Stimulated activated CD8-positive, alpha-beta memory T cell treated with anti-CD3 and anti-CD28 coated beads, Interleukin-7, amount 100 ng/mL, for 48 hours (primary cell): ENCODE data around the gene RXYLT1.
"Not testable (repeated sequence)": the region's sequence is repeated elsewhere in the genome, so short reads cannot be mapped to it uniquely, and the experiment has no call there.

Experiments used
- DNase-seq, 2 donors: peaks; one replicate each; pipeline ENCODE4 v3.0.0-alpha.2; 2020; ENCODE audit warnings: low read depth in 1 of 2; ENCODE audit errors: extremely low read depth in 1 of 2

RXYLT1 gene

DNA sequence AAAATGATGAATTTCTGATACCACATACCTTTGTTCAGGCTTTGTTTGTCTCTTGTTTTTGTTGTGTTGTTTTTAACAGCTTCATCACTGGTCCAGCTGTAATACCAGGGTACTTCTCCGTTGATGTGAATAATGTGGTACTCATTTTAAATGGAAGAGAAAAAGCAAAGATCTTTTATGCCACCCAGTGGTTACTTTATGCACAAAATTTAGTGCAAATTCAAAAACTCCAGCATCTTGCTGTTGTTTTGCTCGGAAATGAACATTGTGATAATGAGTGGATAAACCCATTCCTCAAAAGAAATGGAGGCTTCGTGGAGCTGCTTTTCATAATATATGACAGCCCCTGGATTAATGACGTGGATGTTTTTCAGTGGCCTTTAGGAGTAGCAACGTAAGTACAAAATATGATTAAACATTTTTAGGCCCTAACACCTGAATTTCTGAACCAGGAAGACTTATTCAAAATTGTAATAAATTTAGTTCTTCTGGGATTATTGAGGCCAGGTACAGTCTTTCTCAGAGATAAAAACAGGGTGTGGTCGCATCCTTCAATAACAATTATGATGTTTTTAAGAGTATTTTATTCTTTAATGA lies 22.4 kb downstream of the RXYLT1 start:
- DNase-seq: no peak

DNA sequence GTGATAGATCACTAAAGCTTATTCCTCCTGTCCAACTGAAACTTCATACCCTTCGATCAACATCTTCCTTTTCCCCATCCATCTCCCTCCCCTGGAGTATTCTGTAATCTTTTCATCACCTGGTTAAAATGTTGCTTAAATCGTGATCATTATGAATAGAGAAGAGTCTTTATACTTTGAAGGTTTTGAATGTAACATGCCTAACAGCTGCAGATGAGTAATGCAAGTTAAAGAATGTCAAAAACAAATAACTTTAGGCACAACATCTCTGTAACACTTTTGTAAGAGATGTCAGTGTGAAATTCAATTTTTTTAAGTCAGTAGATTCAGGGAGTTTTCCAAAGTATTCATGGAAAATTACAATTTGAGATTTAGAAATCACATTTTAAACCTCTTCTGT lies 25.0 kb downstream of the RXYLT1 start:
- DNase-seq: no peak

DNA sequence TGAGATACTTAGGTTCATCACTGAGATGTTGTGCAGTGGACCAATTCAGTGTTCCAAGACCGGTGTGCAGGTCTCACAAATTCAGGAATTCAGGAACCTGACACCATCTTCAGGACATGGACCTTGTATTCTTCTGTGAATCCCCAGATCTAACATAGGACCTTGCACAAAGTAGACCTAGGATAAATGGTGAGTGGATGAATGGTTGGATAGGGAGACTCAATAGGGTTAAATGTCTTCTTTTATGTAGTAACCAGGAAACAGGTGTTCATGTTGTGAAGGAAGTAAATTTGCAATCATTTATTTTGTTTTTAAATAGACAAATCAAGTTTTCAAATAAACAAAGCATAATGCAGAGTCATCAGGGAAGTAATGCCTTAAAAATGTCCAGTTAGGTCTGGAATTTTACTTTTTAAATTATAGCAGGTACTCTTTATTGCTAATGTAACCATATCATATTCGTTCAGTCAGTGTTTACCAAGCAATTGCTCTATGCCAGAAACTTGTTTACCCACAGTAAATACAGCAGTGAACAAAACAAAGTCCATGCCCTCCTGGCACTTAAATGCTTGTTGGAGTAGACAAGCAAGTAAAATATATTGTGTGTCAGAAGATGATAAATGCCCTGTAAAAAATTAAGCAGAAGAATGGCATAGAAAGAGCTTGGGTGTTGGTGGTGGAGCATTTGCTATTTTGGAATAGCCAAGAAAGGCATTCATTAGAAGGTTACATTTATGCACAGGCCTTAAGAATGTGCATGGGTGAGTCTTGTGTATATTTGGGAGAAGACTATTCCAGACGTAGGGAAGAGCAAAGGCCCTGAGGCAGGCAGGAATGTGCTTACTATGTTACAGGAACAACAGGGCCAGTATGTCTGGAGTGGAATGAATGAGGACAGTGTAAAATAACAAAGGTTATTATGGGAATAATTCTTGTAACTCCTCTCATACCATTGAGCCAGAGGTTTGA lies 26.3 kb downstream of the RXYLT1 start:
- no peak for DNase-seq

DNA sequence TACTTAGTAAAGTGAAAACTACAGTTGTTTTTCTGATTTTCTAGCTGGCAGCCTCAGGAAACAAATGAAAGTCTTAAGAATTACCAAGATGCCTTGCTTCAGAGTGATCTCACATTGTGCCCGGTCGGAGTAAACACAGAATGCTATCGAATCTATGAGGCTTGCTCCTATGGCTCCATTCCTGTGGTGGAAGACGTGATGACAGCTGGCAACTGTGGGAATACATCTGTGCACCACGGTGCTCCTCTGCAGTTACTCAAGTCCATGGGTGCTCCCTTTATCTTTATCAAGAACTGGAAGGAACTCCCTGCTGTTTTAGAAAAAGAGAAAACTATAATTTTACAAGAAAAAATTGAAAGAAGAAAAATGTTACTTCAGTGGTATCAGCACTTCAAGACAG lies 28.9 kb downstream of the RXYLT1 start:
- no peak for DNase-seq

DNA sequence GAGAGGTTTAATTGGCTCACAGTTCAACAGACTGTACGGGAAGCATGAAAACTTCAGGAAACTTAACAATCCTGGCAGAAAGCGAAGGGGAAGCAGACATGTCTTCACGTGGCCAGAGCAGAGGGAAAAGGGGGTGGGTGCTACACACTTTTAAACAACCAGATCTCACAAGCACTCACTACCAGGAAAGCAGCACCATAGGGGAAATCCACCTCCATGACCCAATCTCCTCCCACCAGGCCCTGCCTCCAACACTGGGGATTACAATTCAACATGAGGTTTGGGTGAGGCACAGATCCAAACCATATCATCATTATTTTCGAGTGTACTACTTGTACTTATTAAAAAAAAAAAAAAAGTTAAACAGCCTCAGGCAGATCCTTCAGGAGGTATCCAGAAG lies 29.9 kb downstream of the RXYLT1 start:
- DNase-seq: no peak

DNA sequence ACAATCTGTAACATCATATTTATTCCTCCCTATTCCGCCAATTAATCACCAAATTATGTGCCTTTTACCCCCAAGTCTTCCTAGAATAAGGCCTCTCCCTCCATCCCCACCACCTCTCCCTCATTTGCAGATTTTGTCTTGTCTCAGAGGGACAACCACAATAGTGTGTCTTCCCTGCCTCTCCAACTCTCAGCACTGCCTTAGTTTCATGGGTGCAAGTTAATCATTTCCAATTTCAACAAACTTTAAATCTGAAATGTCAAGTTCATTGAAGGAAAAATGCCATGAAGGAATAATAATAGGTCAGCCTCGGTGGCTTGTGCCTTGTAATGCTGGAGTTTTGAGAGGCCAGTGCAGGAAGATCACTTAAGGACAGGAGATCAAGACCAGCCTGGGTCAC lies 31.6 kb downstream of the RXYLT1 start:
- no peak for DNase-seq

DNA sequence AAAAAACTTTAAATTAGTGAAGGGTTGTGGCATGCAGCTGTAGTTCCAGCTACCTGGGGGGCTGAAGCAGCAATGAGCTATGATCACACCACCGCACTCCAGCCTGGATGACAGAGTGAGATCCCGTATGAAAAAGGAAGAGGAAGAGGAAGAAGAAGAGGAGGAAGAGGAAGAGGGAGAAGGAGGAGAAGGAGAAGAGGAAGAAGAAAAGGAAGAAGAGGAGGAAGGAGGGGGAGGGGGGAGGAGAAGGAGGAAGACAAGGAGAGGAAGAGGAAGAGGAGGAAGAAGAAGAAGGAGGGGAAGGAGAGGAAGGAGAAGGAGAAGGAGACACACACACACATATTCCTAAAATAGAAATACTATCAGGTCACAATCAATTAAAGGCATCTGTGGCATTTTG lies 32.0 kb downstream of the RXYLT1 start:
- DNase-seq: no peak

DNA sequence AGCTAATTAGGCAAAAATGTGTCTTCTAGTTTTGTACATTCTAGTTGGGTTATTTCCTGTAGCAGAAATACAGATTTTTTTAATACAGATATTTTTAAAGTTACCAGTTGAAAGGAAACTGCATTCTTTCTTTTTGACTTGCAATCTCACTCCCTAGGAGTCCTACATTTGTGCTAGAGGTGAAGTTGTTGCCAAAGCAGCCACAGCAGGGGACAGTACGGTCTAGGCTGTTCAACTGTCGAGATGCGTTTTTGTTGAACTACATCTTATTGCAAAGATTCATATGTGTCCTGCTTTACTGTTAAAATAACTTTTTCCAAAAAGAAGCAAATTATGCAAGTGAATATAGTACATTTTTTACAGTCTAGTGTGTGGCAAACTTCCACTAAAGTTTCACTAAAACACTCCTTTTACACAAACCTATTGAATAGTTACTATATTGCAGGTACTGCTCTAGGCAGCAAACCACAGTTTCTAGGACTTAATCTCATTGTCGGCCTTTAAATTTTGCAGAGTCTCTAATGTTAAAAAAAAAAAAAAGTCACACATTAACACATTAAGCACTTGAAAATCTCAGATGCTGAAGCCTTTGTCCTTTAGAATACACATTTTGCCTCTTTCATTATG lies 34.5 kb downstream of the RXYLT1 start:
- DNase-seq: no peak

DNA sequence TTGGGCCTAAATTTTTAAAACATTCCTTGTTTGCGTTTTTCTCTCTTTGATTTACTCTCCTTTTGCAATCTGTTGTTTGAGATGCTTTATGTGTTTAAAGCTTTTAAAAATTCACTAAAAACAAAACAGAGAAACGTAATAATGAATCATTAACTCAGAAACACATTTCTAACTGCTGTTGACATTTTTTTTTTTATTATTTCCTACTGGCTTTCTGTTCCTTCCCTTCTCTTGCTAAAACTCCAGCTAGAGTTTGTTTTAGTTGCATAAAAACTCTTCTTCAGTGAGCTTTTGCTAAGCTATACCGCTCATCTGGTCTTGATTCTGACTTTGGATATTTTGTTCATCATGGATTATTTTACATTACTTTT lies 35.8 kb downstream of the RXYLT1 start:
- DNase-seq: no peak

DNA sequence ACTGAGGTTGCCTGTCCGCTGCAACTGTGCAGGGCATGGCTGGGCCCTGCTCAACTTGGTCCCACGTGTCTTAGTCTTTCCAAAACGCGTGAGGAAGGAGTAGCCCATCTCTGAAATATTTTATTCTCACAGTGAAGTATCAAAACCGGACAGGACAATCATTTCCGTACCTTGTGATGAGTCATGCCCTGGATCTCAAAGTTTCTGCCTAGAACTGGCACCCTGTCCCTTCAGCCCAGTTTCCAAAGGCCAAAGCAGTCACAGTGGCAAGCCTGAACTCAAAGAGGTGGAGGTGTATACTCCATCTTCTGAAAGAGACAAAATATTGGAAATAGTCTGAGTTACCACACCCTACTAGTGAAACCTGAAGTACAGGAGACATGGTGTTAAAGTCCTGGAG lies 36.3 kb downstream of the RXYLT1 start:
- DNase-seq: no peak

DNA sequence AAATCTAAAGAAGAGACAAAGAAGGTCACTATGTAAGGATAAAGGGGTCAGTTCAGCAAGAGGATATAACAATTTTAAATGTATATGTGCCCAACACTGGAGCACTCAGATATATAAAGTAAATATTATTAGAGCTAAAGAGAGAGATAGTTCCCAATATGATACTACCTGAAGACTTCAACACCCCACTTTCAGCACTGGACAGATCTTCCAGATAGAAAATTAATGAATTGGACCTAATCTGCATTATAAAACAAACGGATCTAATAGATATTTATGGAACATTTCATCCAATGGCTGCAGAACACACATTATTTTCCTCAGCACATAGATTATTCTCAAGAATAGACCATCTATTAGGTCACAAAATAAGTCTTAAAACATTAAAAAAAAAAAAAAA lies 40.7 kb downstream of the RXYLT1 start:
- DNase-seq: no peak

DNA sequence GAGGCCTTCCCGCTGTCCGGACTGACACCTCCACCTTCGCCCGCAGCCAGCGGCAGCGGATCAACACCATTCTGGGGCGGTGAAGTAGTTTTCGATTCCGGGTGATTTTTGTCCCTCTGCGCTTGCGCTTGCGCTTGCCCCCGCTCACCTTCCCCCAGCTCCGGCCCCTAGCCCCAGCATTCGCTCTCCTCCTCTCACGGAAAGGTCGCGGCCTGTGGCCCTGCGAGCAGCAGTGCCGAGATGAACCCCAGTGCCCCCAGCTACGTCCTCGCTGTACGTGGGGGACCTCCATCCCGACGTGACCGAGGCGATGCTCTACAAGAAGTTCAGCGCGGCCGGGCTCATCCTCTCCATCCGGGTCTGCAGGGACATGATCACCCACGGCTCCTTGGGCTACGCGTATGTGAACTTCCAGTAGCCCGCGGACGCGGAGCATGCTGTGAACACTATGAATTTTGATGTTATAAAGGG lies 42.1 kb downstream of the RXYLT1 start:
- DNase-seq: no peak

DNA sequence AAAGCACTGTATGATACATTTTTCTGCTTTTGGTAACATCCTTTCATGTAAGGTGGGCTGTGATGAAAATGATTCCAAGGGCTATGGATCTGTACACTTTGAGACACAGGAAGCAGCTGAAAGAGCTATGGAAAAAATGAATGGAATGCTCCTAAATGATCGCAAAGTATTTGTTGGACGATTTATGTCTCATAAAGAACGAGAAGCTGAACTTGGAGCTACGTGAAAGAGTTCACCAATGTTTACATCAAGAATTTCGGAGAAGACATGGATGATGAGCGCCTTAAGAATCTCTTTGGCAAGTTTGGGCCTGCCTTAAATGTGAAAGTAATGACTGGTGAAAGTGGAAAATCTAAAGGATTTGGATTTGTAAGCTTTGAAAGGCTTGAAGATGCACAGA lies 42.6 kb downstream of the RXYLT1 start:
- DNase-seq: no peak

DNA sequence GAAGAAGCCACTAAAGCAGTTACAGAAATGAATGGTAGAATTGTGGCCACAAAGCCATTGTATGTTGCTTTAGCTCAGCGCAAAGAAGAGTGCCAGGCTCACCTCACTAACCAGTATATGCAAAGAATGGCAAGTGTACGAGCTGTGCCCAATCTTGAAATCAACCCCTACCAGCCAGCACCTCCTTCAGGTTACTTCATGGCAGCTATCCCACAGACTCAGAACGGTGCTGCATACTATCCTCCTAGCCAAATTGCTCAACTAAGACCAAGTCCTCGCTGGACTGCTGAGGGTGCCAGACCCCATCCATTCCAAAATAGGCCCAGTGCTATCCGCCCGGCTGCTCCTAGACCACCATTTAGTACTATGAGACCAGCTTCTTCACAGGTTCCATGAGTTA lies 43.3 kb downstream of the RXYLT1 start:
- no peak for DNase-seq

DNA sequence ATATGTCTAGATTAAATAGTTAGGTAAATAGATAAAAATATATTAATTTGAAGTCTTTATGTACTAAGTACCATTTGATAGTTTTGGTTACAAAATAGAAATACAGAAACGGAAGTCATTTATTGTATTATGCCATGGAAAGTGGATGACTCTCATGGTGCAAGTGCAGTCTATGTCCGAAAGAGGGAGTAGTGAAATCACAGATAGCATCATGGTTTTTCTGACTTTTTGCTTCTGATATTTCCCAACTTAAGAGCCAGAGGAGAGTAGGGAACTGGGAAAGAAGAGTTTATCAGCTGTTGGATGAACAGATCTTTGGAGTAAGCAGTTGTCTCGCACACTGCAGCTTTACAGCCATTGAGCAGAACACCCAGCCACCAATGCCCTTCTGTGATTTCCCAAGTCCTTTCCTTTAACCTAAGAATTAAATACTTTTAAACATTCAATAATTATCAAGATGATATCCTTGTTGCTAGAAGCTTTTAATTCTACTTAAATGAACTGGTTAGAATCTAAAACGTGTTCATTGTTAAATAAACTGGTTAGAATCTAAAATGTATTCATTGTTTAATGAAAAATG lies 46.4 kb downstream of the RXYLT1 start:
- no peak for DNase-seq

DNA sequence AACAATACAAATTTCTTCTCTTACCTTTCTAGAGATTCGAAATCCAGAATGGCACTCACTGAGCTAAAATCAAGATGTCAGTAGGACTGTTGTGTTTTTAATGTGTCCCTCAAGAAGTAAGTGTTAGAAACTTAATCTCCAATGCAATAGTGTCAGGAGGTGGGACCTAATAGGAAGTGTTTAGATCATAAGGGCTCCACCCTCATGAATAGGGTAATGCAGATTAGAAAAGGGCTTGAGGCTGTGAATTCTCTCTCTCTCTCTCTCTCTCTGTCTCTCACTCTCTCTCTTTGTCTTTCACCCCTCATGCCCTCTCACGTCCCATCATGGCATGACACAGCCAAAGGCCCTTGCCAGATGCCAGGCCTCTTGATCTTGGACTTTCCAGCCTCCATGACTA lies 49.2 kb downstream of the RXYLT1 start:
- no peak for DNase-seq

DNA sequence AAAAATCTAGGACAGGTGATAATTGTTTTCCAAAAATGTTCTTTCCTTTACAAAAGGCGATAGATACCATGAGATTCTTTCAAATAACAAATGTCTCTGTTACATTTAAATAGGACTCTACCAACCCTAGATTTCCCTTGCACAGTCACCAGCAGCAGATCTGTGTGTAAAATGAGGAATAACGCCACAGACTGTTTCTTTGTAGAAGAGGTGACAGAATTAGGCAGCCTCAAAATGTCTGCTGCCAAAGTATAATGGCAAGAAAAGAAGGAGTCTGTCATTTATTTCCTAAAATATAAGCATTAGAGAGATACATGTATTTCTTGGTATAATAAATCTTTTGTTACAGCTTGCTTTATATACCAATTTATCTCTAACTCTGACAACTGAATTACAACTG lies 56.3 kb downstream of the RXYLT1 start:
- no peak for DNase-seq

DNA sequence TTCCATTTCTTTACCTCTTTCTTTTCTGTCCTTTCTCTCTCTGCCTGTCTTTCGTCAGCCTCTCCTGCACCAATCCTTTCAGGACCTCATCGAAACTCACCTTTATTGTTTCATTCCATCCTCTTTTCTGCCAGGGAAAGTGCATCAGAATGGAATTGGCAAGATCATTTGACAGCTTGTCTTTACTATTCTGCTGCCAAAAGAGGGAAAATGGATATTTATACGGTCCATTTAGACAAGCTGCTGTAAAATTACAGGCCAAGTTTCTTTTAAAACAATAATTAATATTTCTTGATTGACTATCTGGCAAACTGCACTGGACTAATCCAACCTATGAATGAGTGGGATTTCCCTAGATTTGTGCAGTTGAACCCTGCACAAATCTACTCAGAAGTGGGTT lies 57.2 kb downstream of the RXYLT1 start:
- no peak for DNase-seq

DNA sequence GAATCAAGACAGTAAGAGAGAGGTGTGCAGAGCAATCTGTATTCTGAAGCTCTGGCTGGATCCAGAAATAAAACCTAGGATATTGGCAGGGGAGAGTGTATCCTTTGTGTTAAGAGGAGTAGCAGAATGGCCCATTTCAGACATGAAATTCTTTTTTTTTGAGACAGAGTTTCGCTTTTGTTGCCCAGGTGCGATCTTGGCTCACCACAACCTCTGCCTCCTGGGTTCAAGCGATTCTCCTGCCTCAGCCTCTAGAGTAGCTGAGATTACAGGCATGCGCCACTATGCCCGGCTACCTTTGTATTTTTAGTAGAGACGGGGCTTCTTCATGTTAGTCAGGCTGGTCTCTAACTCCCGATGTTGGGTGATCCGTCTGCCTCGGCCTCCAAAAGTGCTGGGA lies 58.7 kb downstream of the RXYLT1 start:
- no peak for DNase-seq

DNA sequence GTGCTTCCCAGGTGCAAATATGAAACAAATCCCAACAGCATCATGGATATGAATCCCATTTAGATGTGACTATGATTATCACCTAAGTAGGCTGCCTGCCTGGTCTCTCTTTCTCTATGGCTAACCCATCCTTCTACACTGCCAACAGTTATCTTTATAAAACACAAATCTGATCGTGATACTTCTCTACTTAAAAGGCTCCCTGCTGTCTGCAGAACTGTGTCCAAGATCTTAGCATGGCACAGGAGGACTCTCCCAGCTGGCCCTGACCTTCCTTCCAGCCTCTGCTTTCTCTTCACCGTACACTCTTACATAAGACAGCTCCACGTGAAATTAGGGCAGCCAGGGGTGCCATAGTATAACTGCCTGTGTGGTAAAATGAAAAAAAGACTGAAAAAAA lies 61.3 kb downstream of the RXYLT1 start:
- no peak for DNase-seq

DNA sequence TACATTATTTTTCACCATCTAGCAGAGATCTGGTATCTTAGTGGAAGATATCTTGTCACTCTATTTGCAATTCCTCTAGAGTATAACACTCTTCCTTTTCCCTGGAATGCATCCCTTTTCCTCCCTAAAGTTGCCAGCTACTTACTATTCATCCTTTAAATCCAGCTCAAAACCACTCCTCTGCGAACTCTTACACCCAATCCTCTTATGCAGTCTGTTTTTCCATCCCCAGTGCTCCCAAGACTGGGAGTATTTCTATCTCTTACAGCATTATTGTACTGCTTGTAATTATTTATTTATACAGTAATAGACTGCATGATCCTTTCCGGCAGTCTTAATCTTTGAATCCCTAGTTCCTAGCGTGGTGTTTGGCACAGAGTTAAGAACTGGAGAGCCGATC lies 61.9 kb downstream of the RXYLT1 start:
- DNase-seq: no peak

DNA sequence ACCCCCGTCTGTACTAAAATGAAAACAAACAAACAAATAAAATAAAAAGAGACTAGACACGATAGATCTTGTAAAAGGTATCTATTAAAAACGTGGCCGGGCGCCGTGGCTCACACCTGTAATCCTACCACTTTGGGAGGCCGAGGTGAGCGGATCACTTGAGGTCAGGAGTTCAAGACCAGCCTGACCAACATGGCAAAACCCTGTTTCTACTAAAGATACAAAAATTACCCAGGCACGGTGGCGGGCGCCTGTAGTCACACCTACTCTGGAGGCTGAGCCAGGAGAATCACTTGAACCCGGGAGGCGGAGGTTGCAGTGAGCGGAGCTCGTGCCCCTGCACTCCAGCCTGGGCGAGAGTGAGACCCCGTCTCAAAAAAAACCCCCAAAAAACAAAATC lies 63.0 kb downstream of the RXYLT1 start:
- DNase-seq: not testable (repeated sequence)
